AG08396 (cell line): ENCODE data around the gene SPPL3.

Experiments used
- DNase-seq: peaks from one replicate; pipeline ENCODE4 v3.0.0; 2012; ENCODE audit warnings: low spot score, mixed read lengths

SPPL3 gene

DNA sequence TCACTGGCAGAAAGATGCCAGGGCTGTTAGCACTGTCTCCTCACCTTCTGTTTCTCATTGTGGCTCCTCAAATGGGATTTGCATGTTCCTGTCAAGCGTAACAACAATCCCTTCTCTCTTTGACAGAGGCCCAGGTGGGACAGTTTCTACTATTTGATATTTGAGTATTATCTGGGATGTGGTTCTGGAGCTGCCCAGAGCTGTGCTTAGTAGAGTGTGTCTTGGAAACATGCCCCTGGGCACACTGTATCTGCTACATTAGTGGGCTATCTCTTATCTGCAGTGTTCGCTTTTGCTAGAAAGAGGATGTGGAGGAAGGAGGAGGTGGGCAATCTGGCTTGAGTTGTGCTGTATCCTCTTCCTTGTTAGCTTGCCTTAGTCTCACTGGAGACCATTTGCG is 182.3 kb downstream of the SPPL3 start:
- DNase-seq, result no peak

- DNase-seq, result no peak
These were observed 183.0 kb downstream of the SPPL3 start for GRCh38 chr12:120720987-120721801.

GRCh38 chr12:120720234-120720986 is 183.7 kb downstream of the SPPL3 start:
- peak; percentile 70 for DNase-seq

- DNase-seq, result no peak
These were observed 184.5 kb downstream of the SPPL3 start for GRCh38 chr12:120719496-120720233.

- no peak for DNase-seq
These were observed 185.1 kb downstream of the SPPL3 start for GRCh38 chr12:120719072-120719471.

DNA sequence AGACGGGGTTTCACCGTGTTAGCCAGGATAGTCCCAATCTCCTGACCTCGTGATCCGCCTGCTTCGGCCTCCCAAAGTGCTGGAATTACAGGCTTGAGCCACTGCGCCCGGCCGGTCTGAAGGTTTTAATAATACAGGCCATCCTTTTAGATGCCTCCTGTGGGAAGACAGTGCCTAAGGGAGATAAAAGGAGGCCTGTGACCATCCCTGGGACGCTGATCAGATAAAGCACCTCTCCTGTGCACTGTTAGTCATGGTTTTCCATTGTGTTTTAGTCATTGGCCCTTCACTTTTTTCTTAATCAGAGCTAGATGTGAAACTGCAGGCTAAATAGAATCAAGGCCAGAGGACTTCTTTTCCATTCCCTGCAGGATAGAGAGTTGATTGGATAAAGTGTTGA is 186.1 kb downstream of the SPPL3 start:
- no peak for DNase-seq

- peak; percentile 87 for DNase-seq
These were observed 190.2 kb downstream of the SPPL3 start for GRCh38 chr12:120713861-120714482.

- DNase-seq, result no peak
These were observed 191.5 kb downstream of the SPPL3 start for GRCh38 chr12:120712610-120713009.
